ENCODE measurements around the gene POMT2.

- no peak for TF ChIP-seq CTCF (conservative IDR thresholded peaks at IDR 0.05)
- TF ChIP-seq ZFX (IDR thresholded peaks at IDR 0.05), result no peak
Observed at GRCh38 chr14:77258566-77258965, 62.1 kb downstream of the POMT2 start.
